ENCODE data around the gene SERPINE2. TPM values are rescaled to one million over a fixed set of nuclear protein-coding genes. Genes with fewer than 3 reads are reported as not detected.
"Not testable (repeated sequence)": the region's sequence is repeated elsewhere in the genome, so short reads cannot be mapped to it uniquely, and the experiment has no call there.

SERPINE2 gene
- total RNA-seq, 2 experiments from 2014 or later = 22.2 to 22.5 TPM

DNA sequence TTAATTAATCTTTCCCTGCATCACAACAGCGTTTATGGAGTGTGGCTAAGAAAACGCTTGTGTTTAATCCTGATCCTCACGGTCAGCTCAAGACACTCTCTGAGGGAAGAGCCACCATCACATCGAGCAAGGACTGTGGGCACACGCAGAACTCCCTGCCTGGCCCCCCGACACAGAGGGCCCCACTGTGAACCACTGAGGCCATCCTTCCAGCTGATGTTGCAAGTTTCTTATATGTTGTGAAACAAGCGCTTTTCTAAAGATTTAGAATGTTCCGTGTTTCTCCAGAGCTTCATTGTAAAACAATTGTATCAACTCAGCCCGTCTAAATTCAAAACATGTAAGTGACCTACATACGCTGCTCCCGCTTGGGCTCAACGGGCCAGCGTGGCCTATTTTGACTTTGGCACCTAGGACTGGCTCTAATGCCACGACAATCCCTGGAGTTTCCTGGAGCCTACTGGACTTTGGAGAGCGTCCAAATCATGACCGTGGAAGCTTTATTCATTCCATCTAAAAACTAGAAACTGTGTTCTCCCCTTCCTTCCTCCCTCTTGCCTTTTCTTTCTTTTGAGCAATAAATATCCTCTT is 34.9 kb downstream of the SERPINE2 start:
- CTCF ChIA-PET = interaction anchor here (1.2 to 3.4 kb wide), 7 partner anchors 9 to 405 kb away, joined by 3 to 31 read pairs (median 4); no protein-coding TSS in a partner anchor
- no peak for DNase-seq
- Mint-ChIP-seq H3K27ac (no peak overlapping the region), H3K9me3 (ENCODE audit: insufficient read depth) (no peaks in the 10 kb centered on the region), H3K4me1 (ENCODE audit: low read depth) (no peaks in the 10 kb centered on the region), H3K27me3 (ENCODE audit: low read depth) (no peaks in the 10 kb centered on the region), H3K36me3 (ENCODE audit: low read depth) (peaks cover 6% of the 10 kb centered on the region), H3K4me3 (no peak overlapping the region)
- POLR2A ChIA-PET = no interaction called here
- no peak for ATAC-seq

DNA sequence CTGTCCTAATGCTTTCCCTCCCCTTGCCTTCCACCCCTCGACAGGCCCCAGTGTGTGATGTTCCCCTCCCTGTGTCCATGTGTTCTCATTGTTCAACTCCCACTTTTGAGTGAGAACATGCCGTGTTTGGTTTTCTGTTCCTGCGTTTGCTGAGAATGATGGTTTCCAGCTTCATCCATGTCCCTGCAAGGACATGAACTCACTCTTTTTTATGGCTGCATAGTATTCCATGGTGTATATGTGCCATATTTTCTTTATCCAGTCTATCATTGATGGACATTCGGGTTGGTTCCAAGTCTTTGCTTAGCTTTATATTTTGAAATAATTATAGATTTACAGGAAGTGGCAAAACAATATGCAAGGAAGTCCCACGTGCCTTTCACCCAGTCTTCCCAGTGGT is 38.4 kb downstream of the SERPINE2 start:
- H3K4me3 Mint-ChIP-seq; POLR2A ChIA-PET; H3K4me1 Mint-ChIP-seq (ENCODE audit: low read depth); ATAC-seq; H3K36me3 Mint-ChIP-seq (ENCODE audit: low read depth); DNase-seq; H3K9me3 Mint-ChIP-seq (ENCODE audit: insufficient read depth); H3K27ac Mint-ChIP-seq; H3K27me3 Mint-ChIP-seq (ENCODE audit: low read depth): not testable (repeated sequence)
- CTCF ChIA-PET = interaction anchor here (0.7 kb wide), 1 partner anchor 30 kb away, joined by 3 read pairs; no protein-coding TSS in a partner anchor

DNA sequence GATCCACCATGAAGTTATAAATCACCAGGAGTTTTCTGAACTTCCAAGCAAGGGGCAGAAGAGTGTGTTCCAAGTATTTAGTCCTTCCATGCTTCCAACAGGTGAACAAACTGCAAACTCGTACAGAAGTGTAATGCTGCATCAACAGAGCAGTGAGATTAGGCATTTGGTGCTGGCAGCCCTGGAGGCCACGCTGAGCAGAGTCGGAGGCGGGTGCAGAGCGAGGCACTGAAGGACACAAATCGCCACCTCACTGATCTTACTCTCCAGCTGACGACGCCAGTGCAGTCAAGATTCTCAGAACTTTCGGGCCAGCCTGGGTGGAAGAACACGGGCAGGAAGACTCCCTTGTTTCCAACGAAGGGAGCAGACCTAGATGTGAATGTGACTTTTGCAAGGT is 39.2 kb downstream of the SERPINE2 start:
- ATAC-seq (no peak), DNase-seq (no peak)
- peaks cover 4% of the 10 kb centered on the region for H3K4me1 Mint-ChIP-seq (ENCODE audit: low read depth)
- no peak overlapping the region for H3K27ac Mint-ChIP-seq
- ChIA-PET CTCF (no interaction called here), POLR2A (no interaction called here)
- peaks cover 6% of the 10 kb centered on the region for H3K36me3 Mint-ChIP-seq (ENCODE audit: low read depth)
- no peak overlapping the region for H3K4me3 Mint-ChIP-seq
- no peaks in the 10 kb centered on the region for H3K27me3 Mint-ChIP-seq (ENCODE audit: low read depth)
- no peaks in the 10 kb centered on the region for H3K9me3 Mint-ChIP-seq (ENCODE audit: insufficient read depth)

DNA sequence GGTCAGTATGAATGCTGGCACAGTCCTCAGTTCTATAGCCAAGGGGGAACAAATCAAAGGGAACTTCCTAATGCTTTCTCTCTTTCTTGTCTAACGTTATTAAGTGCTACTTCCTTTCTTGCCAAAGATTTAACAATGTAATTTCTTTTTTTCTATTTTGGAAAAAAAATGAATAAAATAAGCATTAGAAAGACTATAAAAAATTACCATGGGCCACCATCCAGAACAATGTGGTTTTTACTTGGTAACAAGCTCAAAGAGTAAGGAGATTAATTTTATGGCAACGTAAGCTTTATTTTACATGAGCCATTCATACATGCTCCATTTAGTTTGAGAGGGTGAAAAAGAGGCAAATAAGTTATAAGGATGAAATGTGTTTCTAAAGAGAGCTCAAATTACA is 40.1 kb downstream of the SERPINE2 start:
- Mint-ChIP-seq H3K9me3 (ENCODE audit: insufficient read depth) (no peaks in the 10 kb centered on the region), H3K27me3 (ENCODE audit: low read depth) (no peaks in the 10 kb centered on the region), H3K4me1 (ENCODE audit: low read depth) (peaks cover 5% of the 10 kb centered on the region), H3K36me3 (ENCODE audit: low read depth) (peaks cover 6% of the 10 kb centered on the region), H3K4me3 (no peak overlapping the region), H3K27ac (no peak overlapping the region)
- ATAC-seq (no peak), DNase-seq (no peak)
- CTCF ChIA-PET = interaction anchor here (1.7 kb wide), 1 partner anchor 286 kb away, joined by 5 read pairs; no protein-coding TSS in a partner anchor
- POLR2A ChIA-PET = no interaction called here

DNA sequence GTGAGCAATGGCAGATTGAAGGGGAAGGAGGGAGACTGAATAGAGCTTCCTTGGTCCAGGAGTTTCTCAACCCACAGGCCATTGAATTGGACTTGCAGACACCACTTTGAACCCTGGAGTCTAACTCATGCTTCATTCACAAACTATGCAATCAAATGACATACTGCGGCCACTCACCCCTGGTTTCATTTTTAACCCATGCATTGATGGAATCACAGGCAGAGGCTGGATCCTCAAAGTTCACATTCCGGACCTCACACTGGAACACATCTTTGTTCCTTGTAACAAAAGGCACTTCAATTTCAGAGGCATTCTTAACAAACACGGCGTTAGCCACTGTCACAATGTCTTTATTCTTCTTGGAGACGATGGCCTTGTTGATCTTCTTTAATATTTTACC is 41.1 kb downstream of the SERPINE2 start:
- no peak overlapping the region for H3K27ac Mint-ChIP-seq
- CTCF ChIA-PET = interaction anchor here (1.3 to 1.7 kb wide), 2 partner anchors 28 to 287 kb away, joined by 3 to 5 read pairs; no protein-coding TSS in a partner anchor
- ATAC-seq = no peak
- POLR2A ChIA-PET = no interaction called here
- peaks cover 8% of the 10 kb centered on the region for H3K4me1 Mint-ChIP-seq (ENCODE audit: low read depth)
- H3K27me3 Mint-ChIP-seq (ENCODE audit: low read depth) = no peaks in the 10 kb centered on the region
- H3K9me3 Mint-ChIP-seq (ENCODE audit: insufficient read depth) = no peaks in the 10 kb centered on the region
- no peak overlapping the region for H3K4me3 Mint-ChIP-seq
- H3K36me3 Mint-ChIP-seq (ENCODE audit: low read depth) = peaks cover 6% of the 10 kb centered on the region
- DNase-seq = no peak

DNA sequence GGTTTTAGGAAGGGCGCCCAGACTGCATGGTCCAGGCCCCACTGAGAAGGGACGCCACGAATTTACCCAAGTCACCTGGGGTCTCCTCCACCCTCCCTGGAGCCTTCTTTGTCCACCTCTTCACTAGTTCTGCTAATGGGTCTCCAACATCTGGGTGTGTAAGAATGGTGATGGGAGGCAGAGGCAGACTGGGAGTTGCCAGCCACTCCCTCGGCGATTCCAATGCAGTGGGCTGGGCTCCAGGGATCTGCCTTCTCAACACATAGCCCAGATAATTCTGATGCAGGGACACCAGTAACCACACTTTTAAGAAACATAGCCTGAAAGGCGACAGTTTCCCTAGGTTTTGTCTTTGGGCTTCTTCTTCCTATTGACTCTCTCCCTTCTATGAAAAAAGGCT is 42.7 kb downstream of the SERPINE2 start:
- CTCF ChIA-PET = interaction anchor here (3.7 to 6.5 kb wide), 2 partner anchors 68 to 287 kb away, joined by 61 to 130 read pairs; no protein-coding TSS in a partner anchor
- H3K27ac Mint-ChIP-seq = no peak overlapping the region

DNA sequence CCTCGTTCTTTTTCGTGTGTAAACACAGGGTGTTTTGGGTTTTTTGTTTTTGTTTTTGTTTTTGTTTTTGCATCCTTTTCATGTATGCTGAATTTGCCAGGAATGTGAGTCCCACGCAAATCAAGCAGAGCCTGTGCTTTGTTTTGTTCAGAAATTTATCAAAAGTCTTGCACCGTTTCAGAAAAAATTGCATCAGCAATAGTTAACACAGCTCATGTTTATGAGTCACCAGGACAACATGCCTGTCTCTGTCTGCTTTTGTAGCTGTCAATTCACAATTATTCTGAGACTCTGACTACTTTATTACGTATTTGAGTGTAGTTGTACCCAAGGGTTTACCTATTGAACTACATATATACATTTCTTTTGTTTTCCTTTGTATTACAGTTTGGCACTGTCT is 43.5 kb downstream of the SERPINE2 start:
- no peaks in the 10 kb centered on the region for H3K27me3 Mint-ChIP-seq (ENCODE audit: low read depth)
- H3K36me3 Mint-ChIP-seq (ENCODE audit: low read depth) = peaks cover under 1% of the 10 kb centered on the region
- ATAC-seq (no peak), DNase-seq (no peak)
- peaks cover 8% of the 10 kb centered on the region for H3K4me1 Mint-ChIP-seq (ENCODE audit: low read depth)
- CTCF ChIA-PET = interaction anchor here (3.0 to 6.5 kb wide), 5 partner anchors 10 to 288 kb away, joined by 25 to 130 read pairs (median 61); no protein-coding TSS in a partner anchor
- H3K9me3 Mint-ChIP-seq (ENCODE audit: insufficient read depth) = no peaks in the 10 kb centered on the region
- no peak overlapping the region for H3K27ac Mint-ChIP-seq
- POLR2A ChIA-PET = no interaction called here
- no peak overlapping the region for H3K4me3 Mint-ChIP-seq

More for the DNA sequence above, 42.7 kb downstream of the SERPINE2 start:
- POLR2A ChIA-PET = no interaction called here
- Mint-ChIP-seq H3K27me3 (ENCODE audit: low read depth) (no peaks in the 10 kb centered on the region), H3K4me3 (no peak overlapping the region), H3K4me1 (ENCODE audit: low read depth) (peaks cover 8% of the 10 kb centered on the region), H3K9me3 (ENCODE audit: insufficient read depth) (no peaks in the 10 kb centered on the region), H3K36me3 (ENCODE audit: low read depth) (peaks cover 3% of the 10 kb centered on the region)
- ATAC-seq = no peak
- DNase-seq = no peak

DNA sequence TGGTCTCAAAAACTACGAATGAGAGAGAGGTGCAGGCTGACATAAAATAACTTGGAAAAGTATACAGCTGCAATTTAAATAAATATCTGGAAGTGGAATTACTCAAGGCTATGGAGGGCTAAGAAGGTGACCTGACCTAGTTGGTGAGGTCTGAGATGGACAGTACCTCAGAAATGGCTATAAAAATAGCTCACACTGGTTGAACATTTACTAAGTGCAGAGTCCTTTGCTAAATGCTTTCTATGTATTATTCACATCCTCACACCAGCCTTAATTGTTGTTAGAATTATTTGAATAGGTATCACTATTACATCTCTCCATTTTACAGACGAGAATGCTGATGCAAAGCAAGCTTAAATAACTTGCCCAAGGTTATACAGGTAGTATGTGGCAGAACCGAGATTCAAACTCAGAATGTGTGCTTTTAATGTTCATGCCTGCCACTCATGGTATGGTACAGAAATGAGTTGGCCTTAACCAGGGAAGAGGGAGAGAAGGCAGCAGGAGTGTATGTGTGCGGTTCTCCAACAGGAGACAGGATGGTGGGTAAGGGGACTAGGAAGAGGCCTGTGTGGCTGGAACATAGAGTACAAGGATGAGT is 44.4 kb downstream of the SERPINE2 start:
- ChIA-PET CTCF (interaction anchor here (1.0 to 6.5 kb wide), 19 partner anchors 10 to 656 kb away, joined by 3 to 130 read pairs (median 10); partner anchors contain the start of genes MRPL44 and SERPINE2), POLR2A (no interaction called here)
- Mint-ChIP-seq H3K36me3 (ENCODE audit: low read depth) (no peaks in the 10 kb centered on the region), H3K27me3 (ENCODE audit: low read depth) (no peaks in the 10 kb centered on the region), H3K4me3 (no peak overlapping the region), H3K9me3 (ENCODE audit: insufficient read depth) (no peaks in the 10 kb centered on the region), H3K4me1 (ENCODE audit: low read depth) (peaks cover 8% of the 10 kb centered on the region), H3K27ac (no peak overlapping the region)
- no peak for DNase-seq
- no peak for ATAC-seq

DNA sequence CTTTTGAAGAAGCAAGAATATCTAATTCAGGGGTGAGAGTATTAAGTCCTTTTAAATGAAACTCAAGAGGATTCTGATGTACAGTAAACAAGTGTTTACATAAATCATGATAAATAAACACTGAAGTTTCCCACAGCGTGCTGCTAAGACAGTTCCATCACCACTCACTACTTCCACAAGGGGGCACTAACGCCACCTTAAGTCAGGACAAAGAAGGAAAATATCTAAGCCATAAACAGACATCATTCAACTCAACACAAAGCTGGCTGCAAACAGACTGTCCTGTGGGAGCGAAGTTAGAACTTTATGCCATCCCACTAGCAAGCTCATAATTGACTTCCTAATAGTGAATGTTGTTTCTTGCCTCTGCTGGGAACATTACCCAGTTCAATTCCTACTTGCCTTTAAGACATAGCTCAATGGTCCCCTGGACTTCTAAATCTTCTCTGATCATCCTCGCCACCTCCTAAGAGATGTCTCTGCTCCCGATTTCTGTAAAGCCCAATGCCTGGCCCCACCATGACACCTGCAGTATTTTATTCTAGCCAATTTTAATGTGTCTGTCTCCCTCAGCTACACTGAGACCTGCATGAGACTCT is 45.4 kb downstream of the SERPINE2 start:
- no peaks in the 10 kb centered on the region for H3K36me3 Mint-ChIP-seq (ENCODE audit: low read depth)
- no peaks in the 10 kb centered on the region for H3K27me3 Mint-ChIP-seq (ENCODE audit: low read depth)
- H3K27ac Mint-ChIP-seq = no peak overlapping the region
- peak; percentile 78 for DNase-seq
- ChIA-PET CTCF (interaction anchor here (0.6 to 6.5 kb wide), 59 partner anchors 9 to 657 kb away, joined by 3 to 130 read pairs (median 4); partner anchors contain the start of genes MRPL44 and SERPINE2), POLR2A (interaction anchor here (0.8 kb wide), 1 partner anchor 289 kb away, joined by 3 read pairs; no protein-coding TSS in a partner anchor)
- H3K9me3 Mint-ChIP-seq (ENCODE audit: insufficient read depth) = no peaks in the 10 kb centered on the region
- H3K4me3 Mint-ChIP-seq = no peak overlapping the region
- H3K4me1 Mint-ChIP-seq (ENCODE audit: low read depth) = peaks cover 8% of the 10 kb centered on the region
- ATAC-seq = peak; percentile 81

DNA sequence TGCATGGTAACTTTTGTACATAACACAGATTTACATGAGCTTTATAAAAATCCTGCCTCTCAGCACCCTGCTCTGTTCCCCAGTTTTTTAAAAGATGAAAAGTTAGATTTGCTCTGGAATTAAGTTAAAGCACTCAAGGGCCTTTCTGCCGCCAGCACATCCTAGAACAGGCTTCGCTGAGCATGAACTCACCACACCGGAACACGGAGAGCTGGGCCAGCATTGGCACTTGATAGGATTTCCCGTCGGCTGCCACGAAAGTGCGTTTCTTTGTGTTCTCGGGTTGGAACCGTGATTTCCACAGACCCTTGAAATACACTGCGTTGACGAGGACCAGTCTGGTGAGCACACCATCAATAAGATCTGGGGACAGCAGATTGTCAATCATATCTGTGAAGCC is 47.5 kb downstream of the SERPINE2 start:
- no peak overlapping the region for H3K4me3 Mint-ChIP-seq
- POLR2A ChIA-PET = no interaction called here
- H3K27ac Mint-ChIP-seq = no peak overlapping the region
- DNase-seq (no peak), ATAC-seq (no peak)
- CTCF ChIA-PET = interaction anchor here (0.7 to 6.5 kb wide), 5 partner anchors 14 to 297 kb away, joined by 3 to 130 read pairs (median 19); no protein-coding TSS in a partner anchor
- no peaks in the 10 kb centered on the region for H3K36me3 Mint-ChIP-seq (ENCODE audit: low read depth)
- no peaks in the 10 kb centered on the region for H3K27me3 Mint-ChIP-seq (ENCODE audit: low read depth)
- peaks cover 8% of the 10 kb centered on the region for H3K4me1 Mint-ChIP-seq (ENCODE audit: low read depth)
- no peaks in the 10 kb centered on the region for H3K9me3 Mint-ChIP-seq (ENCODE audit: insufficient read depth)

DNA sequence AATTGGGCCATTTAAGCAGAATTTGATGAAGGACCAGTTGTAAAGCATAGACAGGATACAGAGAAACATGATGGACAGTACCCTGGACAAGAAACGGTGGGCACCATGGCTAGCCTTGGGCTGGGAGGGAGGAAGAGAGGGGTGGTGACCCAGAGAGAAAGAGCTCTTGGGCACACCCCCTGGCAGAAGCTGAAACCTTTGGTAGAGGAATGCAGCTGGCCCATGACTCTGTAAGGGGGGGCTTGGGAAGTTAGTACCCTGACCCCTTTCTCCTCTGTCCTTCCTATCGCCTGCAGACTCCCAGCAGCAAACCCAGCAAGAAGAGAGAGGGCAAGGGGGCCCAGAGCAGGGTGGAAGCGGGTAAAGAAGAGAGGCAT is 49.2 kb downstream of the SERPINE2 start:
- POLR2A ChIA-PET = no interaction called here
- Mint-ChIP-seq H3K4me3 (no peak overlapping the region), H3K27ac (no peak overlapping the region), H3K27me3 (ENCODE audit: low read depth) (no peaks in the 10 kb centered on the region), H3K4me1 (ENCODE audit: low read depth) (peaks cover 4% of the 10 kb centered on the region), H3K36me3 (ENCODE audit: low read depth) (peaks cover under 1% of the 10 kb centered on the region), H3K9me3 (ENCODE audit: insufficient read depth) (no peaks in the 10 kb centered on the region)
- no peak for DNase-seq
- CTCF ChIA-PET = interaction anchor here (0.6 to 3.6 kb wide), 3 partner anchors 17 to 295 kb away, joined by 3 to 19 read pairs (median 3); no protein-coding TSS in a partner anchor
- no peak for ATAC-seq

All from activated CD8-positive, alpha-beta T cell treated with anti-CD3 and anti-CD28 coated beads, Interleukin-2, amount 10 ng/mL, durations not matched to agents 7 days and 5 days (primary cell).